SH-SY5Y (cell line): ENCODE data around the gene DOCK8.

Experiments used
- GATA2 ChIP-seq: IDR thresholded peaks from 2 replicates; pipeline ENCODE4 v1.6.1; 2011; ENCODE audit warnings: mild to moderate bottlenecking, low read depth, low read length
- GATA3 ChIP-seq: IDR thresholded peaks from 2 replicates; pipeline ENCODE4 v1.6.1; 2011; ENCODE audit warnings: low read depth, mild to moderate bottlenecking, low read length, moderate library complexity

- TF ChIP-seq GATA2 (no peak), GATA3 (no peak)
Observed at GRCh38 chr9:346111-346571, 131.5 kb downstream of the DOCK8 start.
